ENCODE data around the gene CCDC85C.

CCDC85C gene

GRCh38 chr14:99568567-99569560, 35.1 kb downstream of the CCDC85C start:
- no peak for DNase-seq (ENCODE audit: extremely low read depth, low read depth)
- no peak for TF ChIP-seq CTCF (IDR thresholded peaks at IDR 0.05; ENCODE audit: low read depth, low read length)

- TF ChIP-seq CTCF (IDR thresholded peaks at IDR 0.05; ENCODE audit: low read depth, low read length), result no peak
- DNase-seq (ENCODE audit: extremely low read depth, low read depth), result no peak
Observed at GRCh38 chr14:99566390-99567354, 37.3 kb downstream of the CCDC85C start.

- no peak for DNase-seq (ENCODE audit: extremely low read depth, low read depth)
- no peak for TF ChIP-seq CTCF (IDR thresholded peaks at IDR 0.05; ENCODE audit: low read depth, low read length)
Observed at GRCh38 chr14:99566009-99566389, 38.0 kb downstream of the CCDC85C start.

- no peak for TF ChIP-seq CTCF (IDR thresholded peaks at IDR 0.05; ENCODE audit: low read depth, low read length)
- DNase-seq (ENCODE audit: extremely low read depth, low read depth), result no peak
Observed at GRCh38 chr14:99565383-99565782, 38.6 kb downstream of the CCDC85C start.

- TF ChIP-seq CTCF (IDR thresholded peaks at IDR 0.05; ENCODE audit: low read depth, low read length), result no peak
- DNase-seq (ENCODE audit: extremely low read depth, low read depth), result no peak
Observed at GRCh38 chr14:99564926-99565259, 39.1 kb downstream of the CCDC85C start.

- peak; percentile 47 for DNase-seq (ENCODE audit: extremely low read depth, low read depth)
- no peak for TF ChIP-seq CTCF (IDR thresholded peaks at IDR 0.05; ENCODE audit: low read depth, low read length)
Observed at GRCh38 chr14:99564256-99564925, 39.6 kb downstream of the CCDC85C start.

Measured in AG09319 (cell line).